ENCODE measurements around the gene MYRIP.

MYRIP gene

DNA sequence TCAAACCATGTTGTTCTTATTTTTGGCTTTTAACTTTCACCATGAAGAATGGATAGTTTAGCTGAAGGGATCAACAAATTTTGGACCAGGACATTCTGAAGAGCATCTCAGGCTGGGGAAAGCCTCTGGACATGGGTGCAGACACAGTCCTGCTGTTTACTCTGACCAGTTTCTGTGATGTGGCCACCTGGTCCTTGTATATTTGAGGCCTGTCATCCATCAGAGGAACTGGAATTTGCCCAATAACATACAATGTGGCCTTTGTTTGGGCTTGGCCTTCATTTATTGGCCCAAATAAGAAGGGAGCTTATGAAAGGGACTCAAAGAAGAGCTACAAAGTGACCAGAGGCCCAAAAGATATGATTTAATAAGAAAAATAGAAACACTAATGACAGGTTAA lies 127.9 kb downstream of the MYRIP start:
- TF ChIP-seq POLR2AphosphoS5 (IDR thresholded peaks at IDR 0.05; ENCODE audit: low read depth, low read length): no peak
- no peak for TF ChIP-seq POLR2A (IDR thresholded peaks at IDR 0.05; ENCODE audit: low read depth, low read length)
- TF ChIP-seq TAF1 (IDR thresholded peaks at IDR 0.05; ENCODE audit: borderline replicate concordance, low read depth, low read length): no peak
- DNase-seq (ENCODE audit: insufficient read length) (no peak), FAIRE-seq (no peak)

DNA sequence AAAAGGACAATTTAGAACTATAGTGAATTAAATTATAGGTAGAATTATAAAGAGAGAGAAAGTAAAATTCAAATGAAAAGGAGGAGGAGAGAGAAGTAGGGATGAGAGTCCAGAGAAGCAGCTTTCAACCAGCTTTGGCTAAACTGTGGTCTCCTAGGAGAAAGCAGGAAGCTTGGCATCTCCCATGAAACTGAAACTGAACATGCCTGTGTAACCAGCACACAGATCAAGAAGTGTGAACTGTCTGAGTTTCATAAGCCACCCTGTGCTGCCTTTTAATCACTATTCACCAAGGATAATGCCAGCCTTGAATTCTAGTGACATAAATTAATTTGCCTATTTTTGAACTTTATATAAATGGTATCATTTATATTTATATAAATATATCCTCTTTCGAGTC lies 128.5 kb downstream of the MYRIP start:
- FAIRE-seq: no peak
- DNase-seq (ENCODE audit: insufficient read length): no peak
- TF ChIP-seq POLR2AphosphoS5 (IDR thresholded peaks at IDR 0.05; ENCODE audit: low read depth, low read length) (no peak), TAF1 (IDR thresholded peaks at IDR 0.05; ENCODE audit: borderline replicate concordance, low read depth, low read length) (no peak), POLR2A (IDR thresholded peaks at IDR 0.05; ENCODE audit: low read depth, low read length) (no peak)

DNA sequence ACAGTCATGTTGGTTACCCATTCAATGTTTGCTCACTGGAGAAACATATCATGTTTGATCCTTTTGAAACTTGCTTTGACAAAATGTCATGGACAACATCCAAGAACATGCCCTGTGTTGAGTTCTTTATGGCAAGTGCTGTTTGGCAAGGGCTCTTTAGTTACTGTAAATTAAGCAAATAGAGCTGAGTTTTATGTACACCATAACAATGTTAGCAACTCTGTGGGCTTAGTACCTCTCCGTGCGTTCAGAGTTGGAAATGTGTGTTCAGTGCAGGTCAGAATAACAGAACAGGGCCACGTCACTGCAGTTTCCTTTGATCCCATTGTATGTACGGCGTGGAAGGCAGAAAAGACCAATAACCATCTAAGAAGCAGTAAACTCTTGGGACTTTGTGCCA lies 132.5 kb downstream of the MYRIP start:
- DNase-seq (ENCODE audit: insufficient read length) (no peak), FAIRE-seq (no peak)
- TF ChIP-seq TAF1 (IDR thresholded peaks at IDR 0.05; ENCODE audit: borderline replicate concordance, low read depth, low read length) (no peak), POLR2A (IDR thresholded peaks at IDR 0.05; ENCODE audit: low read depth, low read length) (no peak), POLR2AphosphoS5 (IDR thresholded peaks at IDR 0.05; ENCODE audit: low read depth, low read length) (no peak)

DNA sequence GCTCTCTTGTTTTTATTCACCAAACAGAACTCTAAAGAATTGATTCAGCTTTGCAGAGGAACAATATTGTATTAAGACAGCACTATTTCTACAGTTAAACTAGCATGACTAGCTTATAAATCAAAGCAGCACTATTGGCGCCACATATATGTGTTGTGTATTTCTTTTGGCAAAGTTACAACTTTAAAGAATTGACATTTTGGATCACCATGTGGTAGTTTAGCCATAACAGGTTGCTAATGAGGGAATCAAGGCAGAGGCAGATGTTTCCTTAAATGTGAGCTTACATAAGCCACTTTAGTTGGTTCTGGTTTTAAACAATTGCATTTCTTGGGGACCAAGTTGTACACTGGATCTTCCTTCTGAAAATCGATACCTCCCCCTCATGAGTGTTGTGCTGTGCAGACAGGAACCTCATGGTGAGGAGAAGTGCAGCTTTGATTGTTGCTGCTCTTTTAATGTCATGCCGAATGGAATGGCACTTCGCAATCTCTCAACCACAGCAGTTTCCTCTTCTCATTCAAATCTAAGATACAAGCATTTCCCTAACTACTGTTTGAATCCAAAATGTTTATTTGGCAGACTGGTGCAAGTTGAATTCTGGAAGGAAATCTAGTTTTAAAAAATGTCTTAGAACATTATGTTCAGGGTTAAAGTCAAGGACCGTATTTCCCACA lies 151.2 kb downstream of the MYRIP start:
- DNase-seq (ENCODE audit: insufficient read length) (no peak), FAIRE-seq (no peak)
- TF ChIP-seq TAF1 (IDR thresholded peaks at IDR 0.05; ENCODE audit: borderline replicate concordance, low read depth, low read length) (no peak), POLR2AphosphoS5 (IDR thresholded peaks at IDR 0.05; ENCODE audit: low read depth, low read length) (no peak), POLR2A (IDR thresholded peaks at IDR 0.05; ENCODE audit: low read depth, low read length) (no peak)

DNA sequence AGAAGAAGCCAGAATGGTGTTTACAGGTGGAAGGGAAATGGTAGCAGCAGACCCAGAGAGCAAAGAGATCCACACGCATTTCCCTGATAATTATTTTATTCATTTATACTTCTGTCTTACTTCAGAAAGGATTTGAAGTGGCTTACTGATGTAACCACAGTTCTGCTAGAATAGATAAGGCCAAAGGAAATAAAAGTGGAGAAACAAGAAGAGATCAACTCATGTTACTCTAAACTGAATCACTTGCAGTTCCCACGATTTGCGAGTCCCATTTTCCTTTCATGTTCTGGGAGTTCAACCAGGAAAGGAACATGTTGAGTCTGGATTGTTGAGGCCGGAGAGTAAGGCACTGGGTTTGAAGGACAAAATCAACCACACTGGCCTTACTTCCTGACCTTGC lies 151.8 kb downstream of the MYRIP start:
- FAIRE-seq (no peak), DNase-seq (ENCODE audit: insufficient read length) (no peak)
- no peak for TF ChIP-seq TAF1 (IDR thresholded peaks at IDR 0.05; ENCODE audit: borderline replicate concordance, low read depth, low read length)
- TF ChIP-seq POLR2AphosphoS5 (IDR thresholded peaks at IDR 0.05; ENCODE audit: low read depth, low read length): no peak
- TF ChIP-seq POLR2A (IDR thresholded peaks at IDR 0.05; ENCODE audit: low read depth, low read length): no peak

DNA sequence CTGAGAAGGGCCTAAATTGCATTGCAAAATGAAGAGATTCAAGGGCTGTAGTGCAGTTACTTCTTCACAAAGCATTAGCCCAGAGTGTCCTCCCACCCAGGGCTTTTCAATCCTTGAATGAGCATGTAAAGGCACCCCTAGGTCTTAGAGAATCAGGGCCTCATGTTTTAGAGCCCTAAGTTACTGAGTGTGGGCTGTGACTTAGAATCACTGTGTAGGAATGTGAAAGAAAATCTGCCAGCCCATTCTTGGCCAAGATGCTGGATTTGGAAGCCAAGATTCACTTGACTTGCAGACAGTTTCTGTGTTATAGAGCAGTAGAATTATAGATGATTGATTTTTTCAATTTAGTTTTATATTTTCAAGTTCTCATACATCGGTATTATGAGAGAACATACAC lies 153.2 kb downstream of the MYRIP start:
- FAIRE-seq (no peak), DNase-seq (ENCODE audit: insufficient read length) (no peak)
- TF ChIP-seq TAF1 (IDR thresholded peaks at IDR 0.05; ENCODE audit: borderline replicate concordance, low read depth, low read length) (no peak), POLR2AphosphoS5 (IDR thresholded peaks at IDR 0.05; ENCODE audit: low read depth, low read length) (no peak), POLR2A (IDR thresholded peaks at IDR 0.05; ENCODE audit: low read depth, low read length) (no peak)

- FAIRE-seq (no peak), DNase-seq (ENCODE audit: insufficient read length) (no peak)
- TF ChIP-seq POLR2A (IDR thresholded peaks at IDR 0.05; ENCODE audit: low read depth, low read length) (no peak), POLR2AphosphoS5 (IDR thresholded peaks at IDR 0.05; ENCODE audit: low read depth, low read length) (no peak), TAF1 (IDR thresholded peaks at IDR 0.05; ENCODE audit: borderline replicate concordance, low read depth, low read length) (no peak)
These were observed 156.1 kb downstream of the MYRIP start for GRCh38 chr3:39965461-39965860.

GRCh38 chr3:39965997-39966396 lies 156.6 kb downstream of the MYRIP start:
- FAIRE-seq: no peak
- DNase-seq (ENCODE audit: insufficient read length): no peak
- no peak for TF ChIP-seq POLR2AphosphoS5 (IDR thresholded peaks at IDR 0.05; ENCODE audit: low read depth, low read length)
- TF ChIP-seq TAF1 (IDR thresholded peaks at IDR 0.05; ENCODE audit: borderline replicate concordance, low read depth, low read length): no peak
- no peak for TF ChIP-seq POLR2A (IDR thresholded peaks at IDR 0.05; ENCODE audit: low read depth, low read length)

- DNase-seq (ENCODE audit: insufficient read length): no peak
- no peak for FAIRE-seq
- TF ChIP-seq POLR2A (IDR thresholded peaks at IDR 0.05; ENCODE audit: low read depth, low read length) (no peak), POLR2AphosphoS5 (IDR thresholded peaks at IDR 0.05; ENCODE audit: low read depth, low read length) (no peak), TAF1 (IDR thresholded peaks at IDR 0.05; ENCODE audit: borderline replicate concordance, low read depth, low read length) (no peak)
These were observed 161.6 kb downstream of the MYRIP start for GRCh38 chr3:39970982-39971381.

DNA sequence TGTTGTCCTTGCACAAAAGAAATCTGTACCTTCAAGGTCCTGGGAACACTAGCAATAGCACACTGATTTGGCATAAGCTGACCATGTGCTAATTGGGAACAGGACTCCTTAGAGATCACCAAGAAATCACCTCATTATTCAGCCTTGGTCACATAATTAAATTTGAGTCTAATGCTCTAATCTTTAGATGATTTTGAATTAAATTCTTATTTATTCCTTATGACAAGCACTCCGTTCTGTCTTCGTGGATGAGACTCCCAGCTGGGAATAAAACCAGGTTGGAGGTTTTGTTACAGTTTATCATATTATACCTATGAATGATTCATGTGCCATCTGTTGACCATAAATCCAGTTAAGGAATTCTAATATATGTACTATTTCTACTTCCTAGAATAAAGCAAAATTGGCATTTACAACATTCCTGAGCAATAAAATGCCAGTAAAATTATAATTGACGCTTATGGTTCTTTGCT lies 162.2 kb downstream of the MYRIP start:
- FAIRE-seq (no peak), DNase-seq (ENCODE audit: insufficient read length) (no peak)
- no peak for TF ChIP-seq TAF1 (IDR thresholded peaks at IDR 0.05; ENCODE audit: borderline replicate concordance, low read depth, low read length)
- TF ChIP-seq POLR2A (IDR thresholded peaks at IDR 0.05; ENCODE audit: low read depth, low read length): no peak
- TF ChIP-seq POLR2AphosphoS5 (IDR thresholded peaks at IDR 0.05; ENCODE audit: low read depth, low read length): no peak

DNA sequence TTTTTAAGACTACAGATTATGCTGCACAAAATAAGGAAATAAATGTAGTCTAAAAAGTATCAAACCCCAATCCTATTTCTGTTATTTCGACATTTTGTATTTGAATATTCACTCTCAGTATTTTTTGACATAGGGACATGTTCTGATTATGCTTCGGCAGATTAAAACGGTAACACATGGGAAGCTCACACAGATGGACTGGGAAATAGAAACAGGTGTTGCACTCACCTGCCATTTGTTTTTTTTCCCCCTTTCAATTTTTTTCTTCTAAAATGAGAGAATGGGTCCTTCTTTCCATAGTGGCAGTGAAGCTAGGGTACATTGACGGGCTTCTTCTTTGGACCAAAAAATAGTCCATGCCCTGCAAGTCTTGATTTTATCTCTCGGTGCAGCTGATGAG lies 163.1 kb downstream of the MYRIP start:
- DNase-seq (ENCODE audit: insufficient read length): no peak
- FAIRE-seq: no peak
- TF ChIP-seq POLR2AphosphoS5 (IDR thresholded peaks at IDR 0.05; ENCODE audit: low read depth, low read length) (no peak), TAF1 (IDR thresholded peaks at IDR 0.05; ENCODE audit: borderline replicate concordance, low read depth, low read length) (no peak), POLR2A (IDR thresholded peaks at IDR 0.05; ENCODE audit: low read depth, low read length) (no peak)

- DNase-seq (ENCODE audit: insufficient read length) (no peak), FAIRE-seq (no peak)
- TF ChIP-seq POLR2A (IDR thresholded peaks at IDR 0.05; ENCODE audit: low read depth, low read length) (no peak), TAF1 (IDR thresholded peaks at IDR 0.05; ENCODE audit: borderline replicate concordance, low read depth, low read length) (no peak), POLR2AphosphoS5 (IDR thresholded peaks at IDR 0.05; ENCODE audit: low read depth, low read length) (no peak)
These were observed 167.8 kb downstream of the MYRIP start for GRCh38 chr3:39977058-39977794.

Data from GM12892 (cell line).